NOMO-1 treated with DMSO at 0.1 percent for 48 hours (cell line): ENCODE measurements around the gene DAND5.
A peak's percentile ranks its signal among the peaks of the same experiment; 100 is the strongest.

Experiments used
- DNase-seq: peaks from one replicate; lab custom pipeline; 2025; ENCODE audit not compliant: unreplicated experiment; lab: John Stamatoyannopoulos, UW

Gene DAND5

GRCh38 chr19:13007292-13008045 lies 38.1 kb downstream of the DAND5 start:
- no peak for DNase-seq

GRCh38 chr19:13008926-13009787 lies 39.8 kb downstream of the DAND5 start:
- no peak for DNase-seq

GRCh38 chr19:13010038-13010991 lies 40.9 kb downstream of the DAND5 start:
- DNase-seq = no peak

DNA sequence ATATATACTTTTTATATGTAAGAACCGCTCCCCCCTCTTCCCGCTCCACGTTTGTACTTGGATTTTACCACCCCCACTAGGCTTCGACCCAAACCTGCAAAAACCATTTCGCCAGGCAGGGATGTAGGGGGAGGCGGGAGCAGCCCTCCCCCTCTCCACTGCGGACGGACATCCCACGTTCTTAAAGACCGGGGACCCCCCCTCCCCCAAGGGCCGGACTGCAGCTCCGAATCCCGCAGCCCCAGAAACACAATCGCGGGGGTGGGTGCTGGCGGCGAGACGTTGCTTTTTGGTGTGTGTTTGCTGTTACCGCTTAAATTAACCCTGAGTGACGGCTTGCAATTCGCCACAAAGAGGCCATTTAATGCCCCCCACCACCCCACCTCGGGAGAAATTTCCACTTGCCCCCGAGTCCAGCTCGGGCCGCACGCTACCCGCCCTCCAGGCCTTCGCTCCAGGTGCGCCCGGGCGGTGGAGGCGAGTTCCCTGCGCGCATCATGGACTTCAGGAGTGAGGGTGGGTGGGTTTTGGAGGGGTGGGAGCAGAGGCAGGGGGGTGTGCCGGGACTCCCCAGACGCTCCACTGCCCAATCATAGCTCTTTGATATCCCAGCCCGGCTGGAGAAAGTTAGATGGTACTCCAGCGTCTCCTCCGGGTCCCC lies 41.7 kb downstream of the DAND5 start:
- DNase-seq = no peak

GRCh38 chr19:13011653-13012389 lies 42.4 kb downstream of the DAND5 start:
- no peak for DNase-seq

GRCh38 chr19:13012390-13012689 lies 43.0 kb downstream of the DAND5 start:
- no peak for DNase-seq

- peak; percentile 50 for DNase-seq
These were observed 43.6 kb downstream of the DAND5 start for GRCh38 chr19:13012690-13013608.

GRCh38 chr19:13013649-13014048 lies 44.3 kb downstream of the DAND5 start:
- DNase-seq = no peak

- no peak for DNase-seq
These were observed 44.9 kb downstream of the DAND5 start for GRCh38 chr19:13014101-13014920.

GRCh38 chr19:13014921-13015280 lies 45.5 kb downstream of the DAND5 start:
- no peak for DNase-seq

DNA sequence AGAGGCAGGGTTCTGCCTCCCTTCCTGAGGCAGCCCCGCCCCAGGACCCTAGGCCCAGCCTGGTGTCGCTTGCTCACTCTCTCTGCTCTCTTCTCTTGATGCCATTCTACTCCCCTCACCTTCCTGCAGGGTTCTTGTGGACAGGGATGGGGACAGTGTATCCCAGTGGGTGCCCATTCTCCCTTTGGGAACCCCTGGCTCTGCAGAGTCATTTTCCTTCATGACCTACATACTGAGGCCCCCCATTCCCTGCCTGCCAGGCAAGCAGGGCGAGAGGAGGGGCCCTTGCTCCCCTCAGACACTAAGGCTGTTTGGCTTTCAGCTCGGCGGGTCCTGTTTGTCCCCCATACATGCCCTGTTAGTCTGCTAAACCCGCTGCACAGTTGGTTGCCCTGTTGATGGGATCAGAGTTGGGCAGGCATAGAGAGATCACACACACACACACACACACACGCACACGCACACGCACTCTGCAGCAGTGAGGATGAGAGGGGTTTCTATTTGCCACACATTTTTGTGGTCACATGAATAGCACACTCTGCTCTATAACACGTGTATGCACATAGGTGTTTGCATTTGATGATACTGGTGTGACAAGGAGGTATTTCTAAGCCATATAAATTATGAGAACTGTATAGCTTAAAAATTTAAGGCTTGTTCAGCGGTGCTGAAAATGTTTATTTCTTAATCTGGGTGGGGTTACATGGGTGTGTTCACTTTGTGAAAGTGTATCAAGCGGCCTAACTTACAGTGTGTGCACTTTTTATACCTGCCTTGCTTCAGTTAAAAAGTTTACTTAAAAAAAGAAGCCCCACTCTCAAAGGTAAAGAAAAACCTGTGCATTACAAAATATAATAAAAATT lies 46.2 kb downstream of the DAND5 start:
- no peak for DNase-seq

DNA sequence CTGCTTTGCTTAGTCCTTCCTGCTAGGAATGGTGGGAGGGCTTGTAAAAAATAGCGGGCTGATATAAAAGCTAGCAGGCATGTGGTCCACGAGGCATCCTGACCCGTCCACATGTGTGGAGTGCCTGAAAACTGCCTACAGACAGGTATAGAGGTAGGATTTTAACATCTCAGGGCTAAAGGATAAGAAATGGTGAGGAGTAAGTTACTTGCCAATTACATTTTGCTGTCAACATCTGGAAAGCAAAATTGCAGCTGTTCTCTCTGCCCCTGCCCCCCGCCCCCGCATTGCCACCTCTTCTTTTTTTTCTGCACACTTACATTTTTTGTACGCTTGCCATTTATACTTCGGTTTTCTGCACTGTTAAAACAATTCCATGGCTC lies 46.9 kb downstream of the DAND5 start:
- DNase-seq = no peak

DNA sequence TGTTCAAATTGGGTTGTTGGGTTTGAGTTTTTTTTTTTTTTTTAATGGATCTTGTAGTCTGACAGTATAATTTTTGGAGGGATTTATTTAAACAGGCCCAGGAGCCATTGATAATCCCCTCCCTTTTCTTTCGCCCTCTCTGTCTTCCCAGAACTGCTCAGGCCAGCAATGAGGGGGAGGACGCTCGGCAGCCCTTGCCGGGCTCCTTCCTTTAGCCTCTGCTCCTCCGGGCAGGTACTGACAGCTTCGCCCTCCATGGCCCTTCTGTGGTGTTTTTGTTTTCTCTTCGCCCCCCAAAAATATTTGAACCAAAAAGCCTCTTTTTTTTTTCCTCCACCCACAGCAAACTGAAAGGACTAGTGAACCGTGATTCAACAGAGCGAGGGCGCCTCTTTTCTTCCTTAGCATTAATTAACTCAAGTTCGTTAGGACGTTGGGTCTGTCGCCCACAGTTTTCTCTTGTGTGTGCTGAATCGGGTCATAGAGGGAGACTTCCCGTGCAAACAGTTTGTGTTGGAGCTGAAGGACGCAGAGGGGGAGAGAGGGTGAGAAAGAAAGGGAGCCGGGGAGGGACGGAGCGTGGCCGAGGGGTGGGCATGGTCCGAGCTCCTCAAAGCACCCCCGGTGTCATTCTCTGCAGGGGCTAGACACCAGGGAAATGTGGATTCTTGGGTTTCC lies 47.4 kb downstream of the DAND5 start:
- no peak for DNase-seq

DNA sequence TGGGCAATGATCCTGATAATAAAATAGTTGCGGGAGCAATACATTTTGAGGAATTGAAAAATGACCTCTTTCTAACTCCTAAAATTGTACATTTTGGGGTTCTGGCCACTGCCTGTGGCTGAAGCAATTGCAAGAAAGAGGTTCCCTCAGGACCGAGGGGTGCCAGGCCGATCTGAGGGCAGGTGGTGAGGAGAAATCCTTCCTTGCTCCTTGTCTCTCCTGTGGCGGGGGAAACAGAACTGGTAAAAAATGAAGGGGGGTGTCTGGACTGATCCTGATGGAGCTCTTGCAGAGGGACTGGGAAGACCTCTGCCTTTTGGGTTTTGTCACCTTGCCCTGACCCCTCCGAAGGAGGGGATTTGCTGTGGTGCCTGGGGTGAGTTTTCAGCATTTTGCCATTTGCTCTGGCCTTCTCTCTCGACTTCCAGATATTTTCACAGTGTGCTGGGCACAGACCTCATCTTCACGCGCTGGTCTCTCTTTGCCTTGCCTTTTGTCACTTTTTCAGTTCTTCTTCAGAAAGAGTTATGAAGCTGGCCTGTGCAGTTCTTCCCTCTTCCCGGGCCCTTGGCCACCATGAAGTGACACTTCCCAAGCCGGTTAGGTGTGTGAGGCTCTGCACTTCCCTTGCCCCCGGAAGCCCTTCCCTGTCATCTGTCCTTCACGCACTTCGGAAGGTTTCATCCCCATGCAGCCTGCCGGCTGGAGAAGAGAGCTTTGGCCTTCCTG lies 48.1 kb downstream of the DAND5 start:
- DNase-seq = no peak

- no peak for DNase-seq
These were observed 48.9 kb downstream of the DAND5 start for GRCh38 chr19:13018035-13018914.
